H1 (cell line): ENCODE results near the gene DOCK1. TPM values are rescaled to one million over a fixed set of nuclear protein-coding genes. Genes with fewer than 3 reads are reported as not detected.

Experiments
- HDAC2 ChIP-seq, 2 experiments: fragments of 300-600 bp in 1 of 2; sonication (generic) in 1 of 2; IDR thresholded peaks; 2 replicates each; pipeline ENCODE4 v1.6.1; 2011 to 2012; ENCODE audit warnings: low read depth in 2 of 2, low read length in 2 of 2, mild to moderate bottlenecking in 2 of 2, moderate library complexity in 2 of 2, borderline replicate concordance in 1 of 2, inconsistent platforms in 1 of 2
- TAF7 ChIP-seq: optimal IDR thresholded peaks from 2 replicates; pipeline ENCODE3; 2011; ENCODE audit warnings: low read depth, mild to moderate bottlenecking, inconsistent platforms, low read length, moderate library complexity, borderline replicate concordance
- TCF12 ChIP-seq: IDR thresholded peaks from 2 replicates; pipeline ENCODE4 v1.6.1; 2011; ENCODE audit warnings: low read depth, mild to moderate bottlenecking, low read length
- polyA plus RNA-seq, 7 experiments: library from polyadenylated mRNA; depleted of rRNA in 3 of 7; stranded (reverse) in 5 of 7; unstranded in 2 of 7; fragments of >200 nt in 5 of 7; fragments of 200-250 nt in 2 of 7; gene quantifications; 1 replicate in 5 of 7; 2 replicates in 1 of 7; 4 replicates in 1 of 7; pipeline versions ENCODE4 v1.2.1 to v1.2.3, GENCODE V29; 2011 to 2013; ENCODE audit warnings: missing spikeins in 2 of 7, mixed read lengths in 2 of 7
- total RNA-seq: library from RNA; stranded (reverse); fragmentation: NEBNext Ultra II Directional; extraction: Animal tissue kit (Norgen Biotek cat#: 25700); gene quantifications from 2 replicates; pipeline ENCODE4 v1.2.1, GENCODE V29; 2021

The DOCK1 gene
- total and polyA plus RNA-seq, 2 of the 8 experiments (the other 6 are each of a cell fraction or from before 2014, with no cell fraction given), result 11.6 to 53.0 TPM

GRCh38 chr10:127142856-127143255 is 237.6 kb downstream of the DOCK1 start (continued):
- TF ChIP-seq HDAC2 (IDR thresholded peaks at IDR 0.05; ENCODE audit: borderline replicate concordance in 1 of 2, low read depth in 2 of 2, low read length in 2 of 2), result no peak
- no peak for TF ChIP-seq TCF12
- TF ChIP-seq TAF7, result no peak
